GM23338 (cell line): ENCODE measurements around the gene TMEM35A.
"Not testable (repeated sequence)": the region's sequence is repeated elsewhere in the genome, so short reads cannot be mapped to it uniquely, and the experiment has no call there.

Source experiments
- CREB1 ChIP-seq: fragments of 250-450 bp; sonication (Bioruptor Pico); IDR thresholded peaks from 2 replicates; pipeline ENCODE4 v1.5.0; 2020; ENCODE audit warnings: low read depth, mild to moderate bottlenecking, moderate library complexity
- CTCF ChIP-seq, 2 experiments: fragments of 200-600 bp in 1 of 2; sonication (generic) in 1 of 2; conservative IDR thresholded peaks; 2 replicates each; pipeline versions ENCODE4 v1.5.1 to v1.6.1; 2016 to 2017; ENCODE audit warnings: antibody characterized with exemption in 2 of 2, low read depth in 2 of 2, mild to moderate bottlenecking in 2 of 2, moderate library complexity in 1 of 2
- ETS1 ChIP-seq: IDR thresholded peaks from 2 replicates; pipeline ENCODE4 v1.6.1; 2016; ENCODE audit warnings: antibody characterized with exemption
- EZH2 ChIP-seq: fragments of 200-600 bp; sonication (generic); IDR thresholded peaks from one replicate; pipeline ENCODE4 v1.8.0; 2017; ENCODE audit warnings: antibody characterized with exemption, mild to moderate bottlenecking, low read depth; ENCODE audit not compliant: unreplicated experiment
- JUNB ChIP-seq: IDR thresholded peaks from one replicate; pipeline ENCODE4 v1.6.1; 2016; ENCODE audit warnings: antibody characterized with exemption; ENCODE audit not compliant: unreplicated experiment
- POLR2AphosphoS5 ChIP-seq: IDR thresholded peaks from 2 replicates; pipeline ENCODE4 v1.6.1; 2016; ENCODE audit warnings: antibody characterized with exemption, low read depth
- REST ChIP-seq: IDR thresholded peaks from one replicate; pipeline ENCODE4 v1.6.1; 2018; ENCODE audit warnings: antibody characterized with exemption; ENCODE audit not compliant: unreplicated experiment
- STAT1 ChIP-seq: IDR thresholded peaks from one replicate; pipeline ENCODE4 v1.6.1; 2016; ENCODE audit warnings: antibody characterized with exemption; ENCODE audit not compliant: unreplicated experiment
- ZNF331 ChIP-seq: fragments of 250-450 bp; sonication (Bioruptor Pico); IDR thresholded peaks from 2 replicates; pipeline ENCODE4 v1.5.0; 2020; ENCODE audit warnings: low read depth, mild to moderate bottlenecking, moderate library complexity
- ZNF462 ChIP-seq: fragments of 250-450 bp; sonication (Bioruptor Pico); IDR thresholded peaks from 2 replicates; pipeline ENCODE4 v1.5.0; 2020; ENCODE audit warnings: mild to moderate bottlenecking, moderate library complexity

GRCh38 chrX:101056551-101056950 is 22.1 kb upstream of the TMEM35A start:
- not testable (repeated sequence) for TF ChIP-seq CTCF (conservative IDR thresholded peaks at IDR 0.05; ENCODE audit: low read depth in 2 of 2); EZH2; ZNF462 (CRISPR knock-in tag); JUNB; POLR2AphosphoS5; REST; ETS1; STAT1; ZNF331 (CRISPR knock-in tag); CREB1
